Measurements from ENCODE around the gene PYURF.

Gene PYURF

DNA sequence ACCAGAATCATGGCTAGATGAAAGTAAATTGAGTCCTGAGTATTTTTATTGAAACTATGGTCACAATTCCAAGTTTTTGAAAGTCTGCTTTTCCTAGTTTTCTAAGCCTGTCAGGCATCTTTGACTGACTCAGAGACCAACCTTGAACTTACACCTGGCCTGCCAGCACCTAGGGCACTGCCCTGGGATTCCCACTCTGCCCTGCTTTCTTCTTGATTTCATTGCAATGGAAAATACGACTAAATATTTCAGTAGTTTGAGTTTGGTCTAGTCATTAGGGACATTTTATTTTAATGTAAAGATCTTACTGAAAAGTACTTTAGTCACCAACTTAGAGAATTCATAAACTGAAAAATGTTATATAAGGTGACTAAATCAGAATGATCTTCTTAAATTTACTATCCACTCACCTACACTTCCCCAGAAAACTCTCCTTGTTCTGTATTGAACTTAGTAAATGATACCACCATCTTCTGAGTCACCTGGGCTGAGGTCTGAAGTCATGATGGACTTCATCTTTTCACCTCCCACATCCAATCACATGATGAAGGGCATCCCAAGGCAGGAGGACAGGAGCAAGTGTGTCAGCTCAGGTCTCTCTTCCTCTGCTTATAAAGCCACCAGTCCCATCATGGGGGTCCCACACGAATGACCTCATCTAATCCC is 11.6 kb upstream of the PYURF start:
- TF ChIP-seq, protein P1, sequence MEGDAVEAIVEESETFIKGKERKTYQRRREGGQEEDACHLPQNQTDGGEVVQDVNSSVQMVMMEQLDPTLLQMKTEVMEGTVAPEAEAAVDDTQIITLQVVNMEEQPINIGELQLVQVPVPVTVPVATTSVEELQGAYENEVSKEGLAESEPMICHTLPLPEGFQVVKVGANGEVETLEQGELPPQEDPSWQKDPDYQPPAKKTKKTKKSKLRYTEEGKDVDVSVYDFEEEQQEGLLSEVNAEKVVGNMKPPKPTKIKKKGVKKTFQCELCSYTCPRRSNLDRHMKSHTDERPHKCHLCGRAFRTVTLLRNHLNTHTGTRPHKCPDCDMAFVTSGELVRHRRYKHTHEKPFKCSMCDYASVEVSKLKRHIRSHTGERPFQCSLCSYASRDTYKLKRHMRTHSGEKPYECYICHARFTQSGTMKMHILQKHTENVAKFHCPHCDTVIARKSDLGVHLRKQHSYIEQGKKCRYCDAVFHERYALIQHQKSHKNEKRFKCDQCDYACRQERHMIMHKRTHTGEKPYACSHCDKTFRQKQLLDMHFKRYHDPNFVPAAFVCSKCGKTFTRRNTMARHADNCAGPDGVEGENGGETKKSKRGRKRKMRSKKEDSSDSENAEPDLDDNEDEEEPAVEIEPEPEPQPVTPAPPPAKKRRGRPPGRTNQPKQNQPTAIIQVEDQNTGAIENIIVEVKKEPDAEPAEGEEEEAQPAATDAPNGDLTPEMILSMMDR (IDR thresholded peaks at IDR 0.05; ENCODE audit: borderline replicate concordance, control extremely low read depth, extremely low read depth, insufficient read depth, missing control alignments), result no peak
- DNase-seq (ENCODE audit: low spot score), result no peak
- in situ Hi-C loops (cut with MboI; ENCODE audit: low sequenced_read_pairs, unreplicated experiment), result loop anchor here (5.0 to 25.0 kb wide), 3 partner anchors 122 to 490 kb away; no protein-coding TSS in a partner anchor

DNA sequence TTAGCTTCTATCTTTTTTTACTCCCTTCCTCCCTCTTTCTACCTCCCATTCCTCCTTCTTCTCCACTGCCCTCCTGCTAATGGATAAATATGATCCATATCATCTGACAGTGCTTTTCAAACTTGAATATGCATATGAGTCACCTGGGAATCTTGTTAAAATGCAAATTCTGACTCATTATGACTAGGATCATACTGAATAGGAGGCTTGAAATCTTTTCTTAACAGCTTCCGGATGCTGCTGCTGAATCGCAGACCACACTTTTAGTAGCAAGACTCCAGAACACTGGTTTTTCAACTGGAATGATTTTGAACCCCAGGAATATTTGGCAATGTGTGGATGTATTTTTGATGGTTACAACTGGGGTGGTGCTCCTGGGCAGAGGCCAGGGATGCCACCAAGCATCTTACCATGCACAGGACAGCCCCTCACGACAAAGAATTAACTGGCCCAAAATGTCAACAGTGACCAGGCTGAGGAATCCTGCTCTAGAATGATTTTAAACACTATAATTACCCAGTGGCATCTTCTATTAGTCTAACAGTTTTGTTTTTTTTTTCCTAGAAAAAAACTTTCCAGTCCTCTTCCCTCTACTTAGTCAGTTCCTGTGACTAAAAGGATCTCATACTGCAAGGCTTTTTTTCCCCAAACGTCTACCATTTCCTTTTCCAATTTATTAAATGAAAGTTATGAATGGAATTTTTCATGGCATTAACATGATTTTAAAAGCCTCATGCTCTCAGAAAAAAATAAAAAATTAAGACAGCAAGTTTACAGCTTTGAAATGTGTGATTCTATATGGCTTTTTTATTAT is 10.6 kb upstream of the PYURF start:
- TF ChIP-seq, protein P1 (IDR thresholded peaks at IDR 0.05; ENCODE audit: borderline replicate concordance, control extremely low read depth, extremely low read depth, insufficient read depth, missing control alignments), result no peak
- in situ Hi-C loops (cut with MboI; ENCODE audit: low sequenced_read_pairs, unreplicated experiment), result loop anchor here (10.0 to 25.0 kb wide), 2 partner anchors 278 to 491 kb away; no protein-coding TSS in a partner anchor
- DNase-seq (ENCODE audit: low spot score), result no peak

DNA sequence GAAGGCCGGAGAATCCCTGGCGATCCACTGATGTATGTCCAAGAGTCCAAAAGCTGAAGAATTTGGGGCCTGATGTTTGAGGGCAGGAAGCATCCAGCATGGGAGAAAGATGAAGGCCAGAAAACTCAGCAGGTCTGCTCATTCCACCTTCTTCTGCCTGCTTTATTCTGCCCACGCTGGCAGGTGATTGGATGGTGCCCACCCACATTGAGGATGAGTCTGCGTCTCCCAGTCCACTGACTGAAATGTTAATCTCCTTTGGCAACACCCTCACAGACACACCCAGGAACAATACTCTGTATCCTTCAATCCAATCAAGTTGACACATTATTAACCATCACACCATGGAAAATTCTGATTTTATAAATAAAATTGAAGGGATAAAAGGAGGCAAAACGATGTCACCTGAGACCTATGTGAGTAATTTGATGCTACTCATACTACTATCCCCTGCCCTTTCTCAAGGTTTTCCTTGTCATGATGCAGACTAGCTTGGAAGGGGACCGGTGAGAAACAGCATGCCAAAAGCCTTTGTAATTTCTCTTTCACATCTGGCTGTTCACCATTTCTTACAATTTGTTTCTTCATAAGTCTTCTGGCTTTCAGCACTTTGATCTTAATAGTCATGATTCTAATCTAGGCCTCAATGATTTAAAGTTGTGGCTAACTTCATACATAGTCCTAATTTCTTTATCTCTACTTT is 9.7 kb upstream of the PYURF start:
- TF ChIP-seq, protein P1 (IDR thresholded peaks at IDR 0.05; ENCODE audit: borderline replicate concordance, control extremely low read depth, extremely low read depth, insufficient read depth, missing control alignments), result no peak
- no peak for DNase-seq (ENCODE audit: low spot score)
- in situ Hi-C loops (cut with MboI; ENCODE audit: low sequenced_read_pairs, unreplicated experiment), result loop anchor here (10.0 to 25.0 kb wide), 2 partner anchors 279 to 492 kb away; no protein-coding TSS in a partner anchor

DNA sequence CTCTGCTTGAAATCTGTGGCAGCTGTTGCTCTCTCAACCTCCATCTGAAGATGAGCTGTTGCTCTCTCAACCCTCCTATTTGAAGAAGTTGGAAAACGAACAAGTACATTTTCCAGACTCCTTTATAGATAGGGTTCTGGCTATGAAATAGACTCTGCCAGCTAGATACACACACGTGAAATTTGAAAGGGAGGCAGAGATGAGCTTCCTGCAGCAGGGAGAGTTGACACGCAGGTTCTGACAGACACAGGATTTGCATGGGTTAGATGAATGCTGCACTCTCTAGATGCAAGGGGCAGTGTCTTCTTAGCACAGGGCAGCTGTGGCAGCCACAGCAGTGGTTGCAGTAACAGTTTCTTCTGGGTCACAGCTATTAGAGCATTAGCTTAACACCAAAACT is 8.0 kb upstream of the PYURF start:
- TF ChIP-seq, protein P1 (IDR thresholded peaks at IDR 0.05; ENCODE audit: borderline replicate concordance, control extremely low read depth, extremely low read depth, insufficient read depth, missing control alignments), result no peak
- no peak for DNase-seq (ENCODE audit: low spot score)
- in situ Hi-C loops (cut with MboI; ENCODE audit: low sequenced_read_pairs, unreplicated experiment), result loop anchor here (10.0 to 25.0 kb wide), 2 partner anchors 281 to 493 kb away; no protein-coding TSS in a partner anchor

DNA sequence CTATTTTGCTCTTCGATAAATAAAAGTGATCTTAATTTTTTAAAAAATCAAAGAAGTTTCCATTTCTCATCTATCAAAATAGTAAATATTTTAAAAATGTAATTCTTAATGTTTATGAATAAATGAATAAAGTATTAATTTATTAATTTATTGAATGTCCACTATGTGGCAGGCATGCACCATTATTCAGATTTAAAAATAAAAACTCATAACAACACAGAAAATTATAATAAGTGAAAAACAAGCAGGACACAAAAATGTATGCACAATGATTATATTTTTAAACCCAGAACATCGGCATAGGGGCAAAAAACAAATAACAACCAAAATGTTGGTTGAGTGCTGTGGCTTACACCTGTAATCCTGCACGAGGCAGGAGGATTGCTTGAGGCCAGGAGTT is 5.3 kb upstream of the PYURF start:
- TF ChIP-seq, protein P1 (IDR thresholded peaks at IDR 0.05; ENCODE audit: borderline replicate concordance, control extremely low read depth, extremely low read depth, insufficient read depth, missing control alignments), result no peak
- in situ Hi-C loops (cut with MboI; ENCODE audit: low sequenced_read_pairs, unreplicated experiment), result loop anchor here (25.0 kb wide), 1 partner anchor 283 kb away; no protein-coding TSS in a partner anchor
- no peak for DNase-seq (ENCODE audit: low spot score)

DNA sequence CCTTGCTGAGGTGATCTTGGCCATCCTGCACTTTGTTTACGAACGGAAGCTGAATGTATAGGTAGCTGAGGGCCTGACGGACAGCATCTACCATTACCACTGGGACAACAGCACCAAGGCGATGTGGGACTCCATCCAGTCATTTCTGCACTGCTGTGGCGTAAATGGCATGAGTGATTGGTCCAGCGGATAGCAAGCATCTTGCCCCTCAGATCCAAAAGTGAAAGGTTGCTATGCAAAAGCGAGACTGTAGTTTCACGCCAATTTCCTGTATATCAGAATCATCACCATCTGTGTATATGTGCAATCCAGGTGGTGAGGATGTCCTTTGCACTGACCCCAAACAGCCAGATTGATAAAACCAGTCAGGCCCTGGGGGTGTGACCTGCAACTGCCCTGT is 4.2 kb upstream of the PYURF start:
- in situ Hi-C loops (cut with MboI; ENCODE audit: low sequenced_read_pairs, unreplicated experiment), result loop anchor here (25.0 kb wide), 1 partner anchor 285 kb away; no protein-coding TSS in a partner anchor
- DNase-seq (ENCODE audit: low spot score), result no peak
- TF ChIP-seq, protein P1 (IDR thresholded peaks at IDR 0.05; ENCODE audit: borderline replicate concordance, control extremely low read depth, extremely low read depth, insufficient read depth, missing control alignments), result no peak

Measured in GM13976 (cell line).